ENCODE measurements around the gene CD79B.
A peak's percentile ranks its signal among the peaks of the same experiment; 100 is the strongest.

Gene CD79B

DNA sequence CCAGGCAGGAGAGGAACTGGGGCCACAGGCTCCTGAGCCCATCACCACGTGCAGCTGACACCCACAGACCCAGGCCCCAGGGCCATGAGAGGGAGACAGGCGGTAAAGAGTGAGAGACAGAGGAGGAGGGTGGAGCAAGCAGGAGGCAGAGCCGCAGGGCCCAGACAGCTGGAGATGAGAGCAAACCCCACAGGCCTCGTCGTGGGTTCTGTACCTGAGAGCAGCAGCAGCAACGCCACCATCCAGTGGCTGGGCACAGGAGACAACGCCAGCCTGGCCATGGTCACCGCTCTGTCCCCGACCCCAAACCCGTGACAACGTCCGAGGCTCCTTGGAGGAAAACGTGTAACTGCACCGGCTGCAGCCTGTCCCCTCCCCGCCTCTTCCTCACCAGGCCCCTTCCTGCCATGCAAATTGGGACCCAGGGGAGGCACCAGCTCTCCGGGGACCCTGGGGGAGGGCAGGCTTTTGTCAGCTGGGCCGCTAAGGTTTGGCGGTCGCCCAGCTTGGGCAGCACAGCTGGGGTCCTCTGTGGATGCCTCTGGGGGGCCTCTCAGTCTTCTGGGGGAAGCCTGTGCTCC, at the start of gene CD79B:
TSS of gene CD79B (minus strand) at position 351 of the 581 bp plus-strand sequence. CDS start at position 281, 70 bp downstream.
- DNase-seq, result peak; percentile 48

DNA sequence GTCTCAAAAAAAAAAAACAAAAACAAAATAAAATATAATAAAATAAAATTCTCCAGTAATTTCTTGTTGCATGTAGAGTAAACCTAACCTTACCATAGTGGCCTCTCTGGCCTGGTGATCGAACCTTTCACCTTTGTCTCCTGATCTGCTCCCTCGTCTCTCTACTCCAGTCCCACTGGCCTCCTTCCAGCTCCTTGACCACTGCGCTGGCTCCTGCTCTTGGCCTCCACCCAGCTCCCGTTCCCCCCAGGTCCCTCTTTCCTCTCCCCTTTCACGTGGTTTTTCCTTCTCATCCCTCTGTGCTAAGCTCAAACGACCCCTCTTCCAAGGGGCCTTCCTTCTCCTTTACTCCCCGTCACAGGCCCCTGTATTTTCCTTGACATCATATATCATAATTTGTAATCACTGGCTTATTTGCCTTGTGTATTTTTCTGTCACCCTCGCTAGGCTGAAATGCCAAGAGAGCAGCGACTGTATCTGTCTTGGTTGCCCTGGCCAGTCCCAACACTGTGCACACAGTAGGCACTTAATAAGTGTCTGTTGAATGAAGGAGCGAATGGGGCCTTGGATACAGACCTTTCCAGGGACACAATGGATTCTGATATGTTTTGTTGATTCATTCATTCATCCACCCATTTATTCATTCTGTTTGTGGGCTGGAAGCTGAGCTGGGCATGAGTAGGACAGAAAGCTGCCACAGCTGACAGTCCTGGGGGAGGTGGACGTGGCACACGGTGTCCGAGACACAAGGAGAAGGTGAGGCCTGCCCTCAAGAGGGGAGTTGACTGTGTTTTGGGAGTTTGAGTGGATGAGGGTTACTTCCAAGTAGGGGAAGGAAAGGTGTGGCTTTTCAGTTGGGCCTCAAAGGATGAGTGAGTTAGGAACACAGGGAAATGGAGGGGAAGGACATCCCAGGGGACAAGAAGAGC, 46.4 kb upstream of the CD79B start:
- DNase-seq, result no peak

DNA sequence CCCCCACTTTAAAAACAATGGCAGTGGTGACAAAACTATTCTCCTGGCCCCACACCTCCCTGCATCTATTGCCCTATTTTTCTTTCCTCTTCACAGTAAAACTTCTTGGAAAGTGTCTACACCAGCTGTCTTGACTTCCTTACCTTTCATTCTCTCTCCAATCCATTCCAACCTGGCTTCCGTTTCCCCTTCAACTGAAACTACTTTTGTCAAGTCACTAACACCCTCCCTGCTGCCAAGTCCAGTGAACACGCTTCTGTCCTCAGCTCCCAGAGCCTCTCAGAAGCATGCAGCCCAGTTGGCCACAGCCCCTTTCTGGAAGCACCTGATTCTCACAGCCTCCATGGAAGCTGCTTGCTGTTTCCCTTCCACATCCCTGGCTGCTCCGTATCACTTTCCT, 44.6 kb upstream of the CD79B start:
- no peak for DNase-seq

DNA sequence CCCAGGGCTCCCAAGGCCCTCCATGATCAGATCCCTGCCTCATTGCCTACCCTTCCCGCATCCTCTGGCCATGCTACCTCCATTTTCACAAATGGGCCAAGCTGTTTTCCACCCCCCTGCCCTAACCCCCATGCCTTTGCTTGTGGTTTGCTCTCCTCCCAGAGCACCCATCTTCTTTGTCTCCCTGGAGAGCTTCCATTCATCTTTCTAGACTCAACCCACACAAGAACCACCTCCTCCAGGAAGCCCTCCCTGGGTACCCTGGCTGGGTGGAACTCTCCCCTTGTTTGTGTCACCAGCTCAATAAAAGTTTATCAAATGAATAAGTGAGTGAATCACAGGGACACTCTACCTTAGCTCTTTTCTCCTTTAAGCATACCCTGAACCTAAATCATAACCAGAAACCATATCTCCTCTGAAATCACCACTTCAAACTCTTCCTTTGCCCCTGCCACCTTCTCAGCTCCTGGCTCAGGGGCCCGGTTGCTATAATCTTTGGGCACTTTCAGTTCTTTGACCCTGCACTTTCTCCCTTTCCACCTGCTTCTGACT, 43.5 kb upstream of the CD79B start:
- no peak for DNase-seq

- DNase-seq, result no peak
Measured at GRCh38 chr17:63974594-63975192, 42.6 kb upstream of the CD79B start.

DNA sequence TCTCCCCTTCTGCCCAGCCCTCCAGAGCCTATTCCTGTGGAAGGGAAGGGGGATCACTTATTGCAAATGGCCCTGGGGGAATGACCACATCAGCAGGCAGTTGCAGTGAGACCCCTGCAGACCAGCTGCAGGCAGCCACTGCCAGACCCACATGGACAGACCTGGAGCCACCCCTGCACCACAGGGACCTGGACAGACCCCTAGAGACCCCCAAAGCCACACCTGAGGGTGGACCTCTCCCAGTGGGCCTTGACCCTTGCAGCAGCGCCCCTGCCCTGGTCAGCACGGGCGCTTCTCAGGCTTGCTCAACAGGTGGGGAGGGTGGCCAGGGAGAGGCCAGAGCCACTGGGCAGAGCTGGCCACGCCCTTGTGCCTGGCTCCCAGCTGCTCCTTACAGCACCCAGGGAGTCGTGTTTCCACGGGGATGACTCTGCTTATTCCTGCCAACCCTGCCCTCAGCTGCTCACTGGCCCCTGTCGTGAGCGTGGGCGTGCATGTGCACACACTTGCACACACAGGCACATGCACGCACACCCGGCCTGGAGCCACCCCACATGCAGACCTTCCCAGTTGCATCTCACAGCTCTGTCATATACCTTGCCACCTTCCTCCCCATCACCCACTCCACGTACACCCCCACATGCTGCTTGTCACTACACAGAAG, 41.9 kb upstream of the CD79B start:
- DNase-seq, result no peak

GRCh38 chr17:63973247-63973646, 41.1 kb upstream of the CD79B start:
- no peak for DNase-seq

- DNase-seq, result no peak
Measured at GRCh38 chr17:63972796-63973195, 40.7 kb upstream of the CD79B start, which contains the start of gene SCN4A. Gene SCN4A, minus strand, starts transcription at chr17:63972918. Its CDS starts 77 bp downstream, at chr17:63972841.

GRCh38 chr17:63969278-63969677, 37.1 kb upstream of the CD79B start:
- no peak for DNase-seq

GRCh38 chr17:63967953-63968352, 35.8 kb upstream of the CD79B start:
- peak; percentile 55 for DNase-seq

- DNase-seq, result peak; percentile 19
Measured at GRCh38 chr17:63966646-63967264, 34.6 kb upstream of the CD79B start.

GRCh38 chr17:63963123-63963522, 31.0 kb upstream of the CD79B start:
- DNase-seq, result no peak

GRCh38 chr17:63962298-63962744, 30.2 kb upstream of the CD79B start:
- no peak for DNase-seq

DNA sequence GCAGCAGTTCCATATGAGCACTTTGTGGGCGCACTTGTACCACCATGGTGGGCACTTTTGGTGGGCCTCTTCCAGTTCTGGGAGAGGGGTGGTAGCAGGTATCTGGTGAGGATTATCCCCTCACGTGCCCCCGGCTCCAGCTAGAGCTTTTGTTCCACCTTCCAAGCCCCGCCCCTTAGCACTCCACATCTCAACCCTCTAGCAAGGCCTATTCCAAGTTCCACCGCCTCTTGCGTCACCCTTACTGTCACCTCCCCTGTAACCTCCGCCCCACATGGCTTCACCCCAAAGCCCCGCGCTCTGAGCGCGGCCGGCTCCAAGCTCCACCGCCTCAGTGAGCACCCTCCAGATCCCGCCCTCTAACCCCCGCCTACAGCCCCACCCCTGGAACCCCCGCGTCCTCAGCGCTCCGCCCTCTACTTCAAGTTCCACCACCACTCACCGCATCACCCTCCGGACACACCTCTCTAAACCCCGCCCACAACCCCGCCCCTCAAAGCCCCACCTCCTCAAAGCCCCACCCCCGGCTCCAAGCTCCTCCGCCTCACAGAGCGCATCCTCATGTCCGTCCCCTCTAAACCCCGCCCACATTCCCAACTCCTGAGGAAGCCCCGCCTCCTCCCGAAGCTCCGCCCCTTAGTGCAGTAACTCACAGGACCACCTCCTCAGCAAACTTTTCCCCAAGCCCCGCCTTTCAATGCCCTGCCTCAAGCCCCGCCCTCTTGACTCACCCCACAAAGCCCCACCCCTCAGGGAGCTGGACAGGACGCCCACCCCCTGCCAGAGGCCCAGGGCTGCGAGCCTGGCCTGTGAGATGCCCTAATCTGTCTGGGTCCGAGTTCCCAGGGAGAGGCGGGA, 29.5 kb upstream of the CD79B start:
- peak; percentile 57 for DNase-seq

- DNase-seq, result no peak
Measured at GRCh38 chr17:63960430-63960829, 28.3 kb upstream of the CD79B start.

- no peak for DNase-seq
Measured at GRCh38 chr17:63960006-63960405, 27.9 kb upstream of the CD79B start.

- no peak for DNase-seq
Measured at GRCh38 chr17:63956296-63956920, 24.3 kb upstream of the CD79B start.

GRCh38 chr17:63955791-63956190, 23.7 kb upstream of the CD79B start:
- DNase-seq, result no peak

- DNase-seq, result no peak
Measured at GRCh38 chr17:63955232-63955631, 23.1 kb upstream of the CD79B start.

- DNase-seq, result peak; percentile 25
Measured at GRCh38 chr17:63954402-63955063, 22.4 kb upstream of the CD79B start.

Measured in activated CD4-positive, alpha-beta T cell treated with anti-CD3 and anti-CD28 coated beads, Interleukin-2, Interleukin-6, amounts not matched to agents 100 ng/mL and 50 ng/mL, durations not matched to agents 16 hours and 8 hours (primary cell).